Activated effector memory CD4-positive, alpha-beta T cell treated with anti-CD3 and anti-CD28 coated beads, Interleukin-2, amount 50 U/mL, for 16 hours (primary cell): ENCODE results near the gene BTBD9.

Source experiments
- DNase-seq: peaks from one replicate; pipeline ENCODE4 v3.0.0-alpha.2; 2020

The BTBD9 gene

DNA sequence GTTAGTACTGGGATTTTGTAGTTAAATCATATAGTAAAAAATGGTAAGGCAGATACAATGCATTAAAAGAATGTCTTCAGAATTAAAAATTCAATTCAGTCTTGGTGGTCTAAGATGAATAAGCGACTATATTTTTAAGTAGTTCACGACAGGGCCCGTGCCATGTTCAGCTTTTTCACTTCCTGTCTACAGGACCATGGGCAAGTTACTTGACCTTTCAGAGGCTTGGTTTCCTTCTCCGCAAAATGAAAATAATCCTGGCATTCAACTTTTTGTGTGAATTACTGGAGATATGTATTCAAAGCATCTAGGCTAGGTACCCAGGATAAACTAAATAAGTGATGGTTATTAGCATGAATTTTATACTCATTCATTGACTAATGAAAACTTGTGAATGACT is 216.0 kb downstream of the BTBD9 start:
- no peak for DNase-seq

DNA sequence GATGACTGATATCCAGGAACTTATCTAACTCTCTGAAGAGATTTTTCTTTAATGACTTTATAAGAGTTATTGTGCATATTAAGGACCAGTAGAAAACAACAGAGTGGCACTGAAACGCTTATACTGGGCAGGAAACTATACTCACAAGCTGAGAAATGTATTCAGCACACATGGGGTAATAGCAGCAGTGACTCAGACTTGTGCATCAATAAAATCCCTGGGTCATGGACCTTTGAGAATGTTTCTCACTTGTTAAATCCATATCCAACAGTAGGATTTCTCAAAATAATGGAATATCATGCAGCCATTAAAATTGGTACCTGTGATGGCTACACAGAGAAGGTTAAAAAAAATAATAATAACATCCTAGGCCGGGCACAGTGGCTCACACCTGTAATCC is 219.5 kb downstream of the BTBD9 start:
- no peak for DNase-seq

DNA sequence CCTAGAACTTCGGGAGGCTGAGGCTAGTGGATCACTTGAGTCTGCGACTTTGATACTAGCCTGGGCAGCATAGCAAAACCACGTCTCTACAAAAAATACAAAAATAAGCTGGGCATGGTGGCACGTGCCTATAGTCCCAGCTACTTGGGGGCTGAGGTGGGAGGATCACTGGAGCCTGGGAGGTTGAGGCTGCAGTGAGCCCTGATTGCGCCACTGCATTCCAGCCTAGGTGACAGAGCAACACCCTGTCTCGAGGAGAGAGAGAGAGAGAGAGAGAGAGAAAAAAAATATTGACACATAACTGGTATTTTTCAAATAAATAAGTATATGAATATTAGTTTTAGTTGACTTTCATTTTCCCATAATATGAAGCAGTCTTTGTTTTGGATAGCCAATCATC is 222.2 kb downstream of the BTBD9 start:
- DNase-seq, result no peak

DNA sequence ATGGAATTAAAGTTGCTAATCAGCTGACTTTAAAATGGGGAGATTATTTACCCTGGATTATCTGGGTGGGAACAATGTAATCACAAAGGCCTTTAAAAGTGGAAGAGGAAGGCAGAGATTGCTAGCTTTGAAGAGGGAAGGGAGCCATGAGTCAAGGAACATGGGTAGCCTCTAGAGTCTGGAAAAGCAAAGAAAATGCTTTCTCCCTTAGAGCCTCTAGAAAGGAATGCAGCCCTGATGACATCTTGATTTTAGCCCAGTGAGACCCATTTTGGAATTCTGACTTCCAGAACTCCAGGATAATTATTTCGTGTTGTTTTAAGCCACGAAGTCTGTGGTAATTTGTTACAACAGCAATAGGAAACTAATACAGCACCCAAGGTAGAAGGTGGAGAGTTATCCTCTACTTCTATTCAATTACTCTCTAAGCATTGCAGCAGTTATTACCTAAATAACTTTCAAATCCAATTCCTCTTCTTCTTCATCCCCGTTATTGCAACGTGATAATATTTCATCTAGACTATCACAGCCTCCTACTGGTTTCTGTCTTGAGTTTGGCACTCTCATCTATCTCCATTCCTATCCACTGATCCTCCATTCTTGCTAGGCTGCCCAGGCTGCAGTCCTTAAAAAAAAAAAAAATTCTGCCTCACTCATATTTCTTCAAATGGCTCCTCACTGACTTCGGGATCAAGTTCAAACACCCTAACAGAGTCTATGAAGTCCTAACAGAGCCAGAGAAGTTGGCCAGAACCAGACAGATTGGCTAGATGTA is 224.3 kb downstream of the BTBD9 start:
- no peak for DNase-seq

DNA sequence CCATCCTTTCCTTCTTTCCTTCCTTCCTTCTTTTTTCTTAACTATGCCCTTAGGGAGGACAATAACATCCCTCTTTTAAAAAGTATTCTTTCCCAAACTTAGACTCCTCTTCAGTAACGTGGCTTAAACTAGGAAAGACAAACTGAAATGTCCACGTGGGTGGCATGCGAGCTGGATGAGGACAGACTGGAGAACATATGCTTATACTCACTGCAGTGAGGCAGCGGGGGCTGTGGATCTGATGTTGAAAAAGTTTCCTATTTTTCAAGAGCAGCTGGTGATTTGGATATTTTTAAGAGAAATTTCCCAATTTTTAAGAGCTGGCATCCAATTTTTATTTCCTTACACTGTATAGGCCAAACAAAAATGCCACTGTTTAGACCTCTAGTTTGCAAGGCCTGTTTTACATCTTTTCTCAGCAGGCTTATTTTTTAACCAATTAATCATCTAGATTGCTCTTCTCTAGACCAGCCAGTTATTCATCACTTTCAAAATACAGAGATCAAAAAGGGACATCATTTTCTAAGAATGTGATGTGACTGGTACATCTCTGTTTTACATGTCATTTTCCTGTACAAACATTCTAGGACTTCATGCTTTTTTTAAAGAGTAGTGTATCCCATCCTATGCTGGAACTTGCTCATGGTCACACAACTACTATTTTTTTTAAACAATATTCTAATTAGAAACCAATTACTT is 226.5 kb downstream of the BTBD9 start:
- no peak for DNase-seq

DNA sequence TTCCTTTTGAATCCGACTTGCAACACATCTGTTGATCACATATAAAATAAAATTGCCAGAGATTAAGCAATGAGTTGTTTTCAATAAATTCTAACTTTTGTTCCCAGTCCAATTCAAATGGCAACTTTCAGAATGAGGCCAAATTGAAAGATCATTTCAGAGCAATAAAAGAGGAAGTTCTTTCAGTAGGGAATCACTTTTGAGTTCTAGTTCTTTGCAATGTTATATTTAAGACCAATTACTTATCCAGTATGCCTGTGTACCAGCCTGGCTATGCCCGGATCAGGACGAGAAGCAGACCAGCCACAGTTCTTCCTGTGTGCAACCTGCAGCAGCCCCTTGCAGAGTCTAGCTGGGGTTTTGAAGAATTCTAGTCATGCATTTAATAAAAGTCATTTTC is 232.5 kb downstream of the BTBD9 start:
- DNase-seq, result no peak

DNA sequence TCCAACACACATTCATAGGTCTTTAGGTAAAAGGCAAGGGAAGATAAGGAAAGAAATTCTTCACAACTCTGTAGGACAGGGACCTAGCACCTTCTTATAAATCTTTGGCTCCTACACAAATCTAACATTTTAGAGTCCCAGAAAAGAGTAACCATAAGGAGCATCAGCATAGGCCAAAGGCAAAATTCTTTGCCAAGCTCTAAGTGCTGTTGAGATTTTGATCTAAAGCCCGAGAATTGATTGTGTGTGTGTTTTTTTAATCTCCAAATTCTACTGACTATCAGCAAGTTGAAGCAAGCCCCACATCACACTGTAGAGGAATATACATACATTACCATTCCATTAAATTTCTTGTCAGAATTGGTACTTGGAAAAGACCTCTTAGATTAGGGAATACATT is 233.6 kb downstream of the BTBD9 start:
- no peak for DNase-seq

DNA sequence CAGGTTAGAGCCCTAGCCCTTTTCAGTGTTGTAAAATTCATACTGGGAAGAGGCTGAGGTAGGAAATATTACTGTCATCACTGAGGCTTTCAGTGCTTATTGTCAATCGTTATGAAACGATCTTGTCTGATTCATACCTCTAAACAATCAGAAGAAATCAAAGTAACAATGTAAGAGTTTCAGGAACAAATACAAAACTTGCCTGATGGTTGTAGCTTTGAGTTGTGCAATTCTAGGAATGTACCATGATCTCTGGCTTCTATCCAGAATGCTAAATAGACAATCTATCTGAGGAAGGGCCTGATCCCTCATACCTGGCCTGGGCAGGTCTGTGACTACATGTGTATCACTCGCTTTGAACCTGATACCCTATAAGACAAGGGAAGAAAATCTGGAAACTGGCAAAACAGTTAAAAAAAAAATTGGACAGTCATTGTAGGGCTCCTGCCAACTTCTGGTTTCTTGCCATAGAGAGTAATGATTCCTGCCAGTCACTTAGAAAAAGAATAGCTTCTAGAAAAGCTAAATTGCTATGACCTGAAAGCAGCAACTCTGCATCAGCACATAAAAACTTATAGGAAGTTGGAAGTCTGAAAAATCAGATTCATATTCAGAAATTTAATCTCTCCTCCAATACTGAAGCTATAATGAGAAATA is 234.7 kb downstream of the BTBD9 start:
- no peak for DNase-seq

DNA sequence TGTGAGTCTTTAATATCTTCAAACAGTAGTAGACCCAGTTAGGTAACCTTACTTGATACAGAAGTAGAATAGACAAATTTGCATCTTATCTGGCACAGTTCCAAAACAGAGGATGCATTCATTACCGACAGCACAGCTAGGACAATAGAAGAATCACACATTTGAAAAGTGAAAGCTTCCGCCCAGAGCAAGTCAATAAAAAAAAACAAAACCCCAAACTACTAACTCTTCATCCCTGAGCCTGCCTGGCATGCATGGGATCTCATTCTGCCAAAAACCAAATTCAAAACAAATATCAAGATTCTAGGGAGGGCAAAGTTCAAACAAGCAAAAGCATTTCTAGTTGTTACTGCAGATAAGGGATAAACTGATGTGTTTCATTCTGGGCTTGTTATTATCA is 235.4 kb downstream of the BTBD9 start:
- no peak for DNase-seq

DNA sequence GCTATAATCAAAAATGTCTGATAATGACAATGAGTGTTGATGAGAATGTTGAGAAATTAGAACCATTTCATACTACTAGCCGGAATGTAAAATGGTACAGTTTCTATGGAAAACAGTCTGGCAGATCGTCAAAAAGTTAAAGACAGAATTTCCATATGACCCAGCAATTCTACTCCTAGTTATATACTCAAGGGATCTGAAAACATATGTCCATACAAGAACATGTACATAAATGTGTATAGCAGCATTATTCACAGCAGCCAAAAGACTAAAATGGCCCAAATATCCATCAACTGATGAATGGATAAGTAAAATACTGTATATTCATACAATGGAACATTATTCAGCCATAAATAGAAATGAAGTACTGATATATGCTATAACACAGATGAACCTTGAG is 236.2 kb downstream of the BTBD9 start:
- no peak for DNase-seq

DNA sequence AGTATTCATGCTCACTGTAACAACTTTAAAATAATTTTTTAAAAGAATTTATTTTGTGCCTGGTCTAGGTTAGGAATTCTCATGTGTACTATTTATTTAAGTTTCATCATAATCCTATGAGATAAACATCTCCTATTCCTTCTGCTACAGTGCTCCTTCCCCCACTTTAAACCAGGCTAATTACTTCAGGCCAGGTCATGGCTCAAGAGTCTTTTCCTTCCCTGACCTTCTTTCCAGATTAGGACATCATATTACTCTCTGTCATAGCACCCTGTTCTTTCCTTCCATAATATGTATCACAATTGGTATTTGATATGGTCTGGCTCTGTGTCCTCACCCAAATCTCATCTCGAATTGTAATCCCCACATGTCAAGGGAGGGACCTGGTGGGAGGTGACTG is 239.0 kb downstream of the BTBD9 start:
- DNase-seq, result no peak

DNA sequence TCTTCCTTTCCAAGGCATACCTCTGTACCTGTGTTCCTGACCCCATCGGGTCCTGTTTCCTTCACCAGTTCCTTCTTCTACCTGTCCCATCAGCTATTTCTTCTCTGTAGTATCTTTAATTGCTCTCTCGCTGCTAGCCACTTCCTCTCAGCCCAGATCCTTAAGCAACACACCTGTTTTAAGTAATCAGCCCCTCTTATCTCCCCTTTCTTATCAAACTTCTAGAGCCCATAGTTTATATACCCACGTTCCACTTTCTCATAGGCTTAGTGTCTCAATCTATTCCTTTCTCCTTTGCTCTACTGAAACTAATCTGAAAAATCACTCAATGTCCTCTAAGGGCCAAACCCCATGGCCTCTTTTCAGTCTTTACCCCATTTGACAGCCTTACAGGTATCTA is 239.6 kb downstream of the BTBD9 start:
- DNase-seq, result no peak

DNA sequence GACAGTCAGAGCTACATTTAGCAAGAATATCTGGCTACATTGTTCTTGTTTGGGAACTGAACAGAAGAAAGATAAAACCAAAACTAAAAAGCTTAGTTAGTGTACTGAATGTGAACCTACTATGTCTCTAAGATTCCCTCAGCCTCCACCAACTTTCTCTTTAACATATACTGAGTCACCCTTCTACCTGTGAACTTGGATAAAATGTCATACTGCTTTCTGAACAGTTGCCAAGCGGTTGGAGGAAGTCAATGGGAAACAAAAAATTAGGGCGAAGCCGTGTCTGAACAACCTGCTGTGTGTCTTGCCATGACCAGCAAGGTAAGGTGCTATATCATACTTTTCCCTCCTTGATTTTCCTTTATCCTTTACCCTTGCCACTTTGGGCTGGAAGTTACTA is 243.5 kb downstream of the BTBD9 start:
- no peak for DNase-seq

DNA sequence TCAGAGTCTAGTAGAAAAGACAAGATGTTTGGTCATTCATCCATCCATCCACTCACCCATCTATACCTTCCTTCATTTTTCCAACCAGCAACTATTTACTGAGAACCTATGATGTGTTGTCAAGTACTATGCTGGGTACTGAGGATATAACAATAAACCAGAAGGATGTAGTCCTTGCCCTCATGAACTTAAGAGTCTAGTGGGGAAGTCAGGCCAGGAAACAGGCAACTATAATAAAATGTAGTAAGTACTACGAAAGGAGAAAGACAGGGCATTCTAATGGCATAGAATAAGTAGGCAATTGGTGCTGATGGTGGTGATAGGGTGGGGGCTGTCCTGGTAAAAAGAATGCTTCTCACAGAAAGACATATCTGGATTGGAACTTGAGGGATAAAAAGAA is 245.7 kb downstream of the BTBD9 start:
- no peak for DNase-seq

DNA sequence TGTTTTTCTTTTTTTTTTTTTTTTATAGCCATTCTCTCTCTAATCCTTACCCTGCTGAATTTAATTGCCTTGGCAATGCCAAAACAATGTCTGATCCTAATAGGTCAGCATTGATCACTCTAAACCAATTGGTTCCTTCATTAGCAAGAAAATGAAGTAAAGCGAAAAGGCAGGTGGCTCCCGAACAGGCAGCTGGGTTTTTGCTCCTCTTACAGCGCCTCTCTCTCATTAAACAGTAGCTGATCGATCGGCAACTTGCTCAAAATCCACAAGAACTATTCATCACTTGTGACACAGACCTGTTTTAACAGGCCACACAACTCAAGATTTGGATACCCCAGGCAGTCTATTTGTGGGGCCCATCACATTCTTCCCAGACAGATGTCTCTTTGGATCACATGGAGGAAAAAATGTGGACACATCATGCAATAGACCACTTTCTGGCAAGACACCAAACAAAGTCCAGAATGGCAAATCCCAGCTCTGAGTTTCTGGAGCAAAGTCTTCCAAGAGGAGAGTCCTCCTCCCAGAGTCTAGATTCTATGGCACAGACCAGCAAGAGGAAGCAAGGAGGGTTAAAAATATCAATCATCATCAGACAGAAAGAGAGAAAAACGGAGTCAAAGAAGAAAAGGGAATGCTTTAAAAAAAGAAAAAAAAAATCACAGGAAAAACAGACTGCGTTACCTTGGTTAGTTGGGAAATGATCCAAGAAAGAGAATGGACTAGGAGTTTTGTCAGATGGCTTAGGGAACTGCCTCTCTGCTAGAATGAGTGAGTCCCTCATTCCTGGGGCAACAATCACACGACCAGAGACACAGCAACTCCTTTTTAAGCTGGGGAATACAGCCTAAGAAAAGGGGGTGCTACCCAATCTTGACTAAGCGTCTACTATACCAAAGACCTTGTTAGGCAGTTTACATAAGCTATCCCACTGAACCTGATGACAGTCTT is 247.8 kb downstream of the BTBD9 start:
- no peak for DNase-seq

DNA sequence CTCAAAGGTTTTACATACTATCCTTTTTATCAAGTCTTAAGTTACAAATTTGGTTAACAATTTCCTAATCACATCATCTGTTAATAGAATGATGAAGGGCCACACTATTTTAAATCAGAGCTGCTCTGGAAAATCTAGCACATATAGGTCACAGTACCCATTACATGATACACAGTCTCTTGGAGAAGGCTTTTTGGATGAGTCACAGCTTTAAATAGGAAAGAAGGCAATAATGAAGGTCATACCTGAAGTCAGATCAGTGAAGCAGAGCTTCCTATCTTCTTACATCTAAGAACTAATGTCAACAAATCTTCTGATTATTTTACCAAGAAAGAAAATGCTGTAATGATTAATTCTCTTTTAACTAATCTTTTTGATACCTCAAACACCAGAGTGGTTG is 248.5 kb downstream of the BTBD9 start:
- no peak for DNase-seq

DNA sequence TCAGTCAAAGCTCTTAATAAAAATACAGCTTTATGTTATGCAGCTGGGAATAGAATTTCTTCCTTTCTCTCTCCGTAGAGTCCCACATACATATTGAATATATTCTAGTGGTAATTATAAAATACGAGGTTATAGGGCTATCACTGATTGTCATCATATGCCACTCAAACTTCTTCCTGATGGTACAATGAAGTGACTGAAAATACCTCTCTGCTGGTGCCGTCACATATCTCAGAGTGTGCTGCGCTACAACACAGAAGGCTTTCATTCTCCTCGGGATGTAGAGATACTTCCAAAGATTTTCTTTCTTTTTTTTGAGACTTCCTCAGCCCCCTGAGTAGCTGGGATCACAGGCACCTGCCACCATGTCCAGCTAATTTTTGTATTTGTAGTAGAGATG is 249.9 kb downstream of the BTBD9 start:
- DNase-seq, result no peak

DNA sequence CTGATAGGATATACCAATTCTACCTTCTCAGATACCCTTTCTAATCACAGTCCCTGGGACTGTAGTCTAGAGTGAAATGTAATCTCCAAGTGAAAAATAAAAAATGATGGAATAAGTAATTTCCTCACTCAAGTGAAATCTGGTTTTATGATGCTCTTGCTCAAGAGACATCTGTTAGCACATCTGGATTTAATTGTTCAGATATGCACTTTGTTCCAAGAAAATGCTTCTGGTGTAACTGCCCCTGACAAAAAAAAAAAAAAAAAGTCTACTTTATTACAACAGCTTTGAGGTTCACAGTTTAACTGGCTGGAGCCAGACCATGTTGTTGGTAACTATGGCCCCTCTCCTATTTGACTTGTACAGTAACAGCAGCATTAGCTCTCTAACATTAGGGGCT is 251.8 kb downstream of the BTBD9 start:
- DNase-seq, result no peak

DNA sequence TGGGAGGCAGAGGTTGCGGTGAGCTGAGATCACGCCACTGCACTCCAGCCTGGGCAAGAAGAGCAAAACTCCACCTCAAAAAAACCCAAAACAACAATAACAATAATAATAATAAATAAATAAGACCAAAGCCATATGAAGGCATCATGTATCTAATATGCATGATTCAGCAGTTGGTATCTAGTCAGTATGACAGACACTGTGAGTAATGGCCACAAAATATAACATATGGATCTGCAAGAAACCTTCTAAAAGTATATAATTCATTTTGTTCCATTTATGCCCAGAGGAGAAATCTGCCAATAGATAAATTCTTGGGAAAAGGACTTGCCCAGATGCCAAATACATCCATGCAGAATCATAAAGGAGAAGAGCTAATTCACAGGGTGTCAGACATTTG is 252.3 kb downstream of the BTBD9 start:
- DNase-seq, result no peak

DNA sequence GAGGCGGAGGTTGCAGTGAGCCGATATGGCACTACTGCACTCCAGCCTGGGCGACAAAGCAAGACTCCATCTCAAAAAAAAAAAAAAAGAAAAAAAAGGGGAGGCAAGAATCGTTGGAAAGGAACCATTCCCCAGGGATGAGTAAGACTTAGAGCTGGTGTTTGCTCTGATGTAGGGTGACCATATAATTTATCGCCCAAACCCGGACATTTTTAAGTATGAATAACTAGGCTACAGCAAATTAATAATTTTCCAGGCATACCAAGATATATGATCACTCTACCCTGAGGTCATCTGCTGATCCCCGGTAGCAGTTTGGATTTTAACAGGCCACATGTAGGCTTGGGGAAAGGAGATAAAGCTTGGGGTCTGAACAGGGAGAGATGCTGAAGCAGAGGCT is 260.9 kb downstream of the BTBD9 start:
- DNase-seq, result no peak

DNA sequence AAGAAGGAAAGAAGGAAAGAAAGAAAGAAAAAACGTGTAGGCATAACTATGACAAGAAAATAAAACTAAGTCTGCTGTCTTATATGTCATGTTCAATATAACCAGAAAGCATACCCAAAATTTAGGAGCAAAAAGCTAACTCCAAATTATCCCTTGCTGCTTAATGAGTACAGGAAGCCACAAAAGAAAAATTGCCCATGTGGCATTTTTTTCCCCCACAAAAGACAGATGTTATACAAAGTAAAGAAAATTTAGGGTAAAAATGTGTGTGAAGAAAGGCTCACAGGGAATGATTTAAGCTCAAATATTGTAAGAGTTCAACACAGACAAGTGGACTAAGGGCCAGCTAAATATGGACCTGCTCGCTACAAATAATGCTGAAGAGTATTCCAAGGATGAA is 263.8 kb downstream of the BTBD9 start:
- DNase-seq, result no peak

DNA sequence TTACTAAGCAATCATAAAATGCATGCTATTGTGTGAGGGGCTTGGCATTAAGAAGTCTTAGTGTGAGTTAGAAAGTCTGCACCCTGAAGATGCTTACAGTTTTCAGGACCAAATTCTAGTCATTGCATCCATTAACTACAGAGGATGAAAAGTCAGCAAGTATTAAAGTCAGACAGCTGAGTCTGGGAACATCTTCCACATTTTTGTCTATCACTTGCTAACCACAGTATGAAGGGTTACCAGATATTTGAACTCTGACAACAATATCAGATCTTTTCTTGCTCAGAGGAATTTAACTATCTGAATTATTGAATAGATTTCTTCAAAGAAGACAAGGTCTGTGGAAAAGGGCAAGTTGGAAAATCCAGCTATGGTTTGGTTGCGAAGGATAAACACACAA is 264.4 kb downstream of the BTBD9 start:
- DNase-seq, result no peak

DNA sequence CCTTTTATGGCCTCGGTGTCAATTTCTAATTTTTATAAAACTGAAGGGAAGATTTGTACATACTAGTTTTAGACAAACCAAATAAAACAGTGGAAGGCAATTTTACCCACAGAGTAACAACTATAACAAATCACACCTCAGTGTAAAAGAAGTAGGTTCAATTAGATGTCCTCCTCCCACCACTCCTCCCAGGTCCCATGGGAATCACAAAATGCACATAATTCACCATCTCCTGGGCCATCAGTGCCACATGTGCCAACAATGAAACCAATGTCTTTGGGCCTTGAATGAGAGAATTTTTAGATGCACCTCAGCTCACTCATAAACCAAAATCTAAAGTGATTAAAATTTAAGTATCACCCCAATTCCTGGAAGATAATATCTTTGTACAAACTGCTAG is 267.8 kb downstream of the BTBD9 start:
- no peak for DNase-seq
